ENCODE results near the gene BARD1. TPM values are rescaled to one million over a fixed set of nuclear protein-coding genes. Genes with fewer than 3 reads are reported as not detected.
"Not testable (repeated sequence)": the region's sequence is repeated elsewhere in the genome, so short reads cannot be mapped to it uniquely, and the experiment has no call there.

BARD1 gene
- total RNA-seq, 1 experiment from 2014 or later, result 20.0 TPM

- no peak overlapping the region for H3K4me3 ChIP-seq (ENCODE audit: low read length)
- no TSS peak for BruUV-seq (replicated peaks)
- H3K4me2 ChIP-seq (ENCODE audit: low read length), result no peak overlapping the region
- CTCF ChIA-PET, result no interaction called here
- TF ChIP-seq CTCF (conservative IDR thresholded peaks at IDR 0.05; ENCODE audit: low read depth, low read length) (no peak), EZH2 (IDR thresholded peaks at IDR 0.05; ENCODE audit: low read length, unreplicated experiment) (no peak), EZH2phosphoT487 (IDR thresholded peaks at IDR 0.05; ENCODE audit: borderline replicate concordance, low read length) (no peak)
- H4K20me1 ChIP-seq (ENCODE audit: low read length), result peaks cover 26% of the 10 kb centered on the region
- POLR2A ChIA-PET (ENCODE audit: unreplicated experiment), result no interaction called here
- H3K4me1 ChIP-seq (ENCODE audit: insufficient read depth, low read length), result no peaks in the 10 kb centered on the region
- H2AFZ ChIP-seq (ENCODE audit: low read length), result no peak overlapping the region
- H3K27me3 ChIP-seq (ENCODE audit: low read length), result no peaks in the 10 kb centered on the region
- no peak overlapping the region for H3K27ac ChIP-seq (ENCODE audit: low read length)
- intact Hi-C loops (cut with micrococcal nuclease), result no loop called here
- H3K9me3 ChIP-seq (ENCODE audit: low read length), result no peaks in the 10 kb centered on the region
- ATAC-seq (peak; percentile 76), DNase-seq (no peak)
- H3K79me2 ChIP-seq (ENCODE audit: low read length), result peaks cover 56% of the 10 kb centered on the region
- H3K36me3 ChIP-seq (ENCODE audit: low read depth, low read length), result peaks cover 15% of the 10 kb centered on the region; the same call in 1 of the 2 replicates
- no peaks in the 10 kb centered on the region for H3F3A ChIP-seq (ENCODE audit: low read length, unreplicated experiment)
- no peaks in the 10 kb centered on the region for H3K9me2 ChIP-seq (replicated peaks; ENCODE audit: low read length)
- no peak overlapping the region for H3K9ac ChIP-seq (ENCODE audit: low read length)
Observed at GRCh38 chr2:214796911-214797310, 12.6 kb downstream of the BARD1 start.

GRCh38 chr2:214783181-214783580 lies 26.3 kb downstream of the BARD1 start:
- H2AFZ ChIP-seq (ENCODE audit: low read length); H3K9me3 ChIP-seq (ENCODE audit: low read length); H3K27me3 ChIP-seq (ENCODE audit: low read length); H3F3A ChIP-seq (ENCODE audit: low read length, unreplicated experiment); intact Hi-C loops (cut with micrococcal nuclease); H3K9me2 ChIP-seq (replicated peaks; ENCODE audit: low read length); BruUV-seq (replicated peaks); H4K20me1 ChIP-seq (ENCODE audit: low read length); H3K4me1 ChIP-seq (ENCODE audit: insufficient read depth, low read length); CTCF ChIA-PET; H3K27ac ChIP-seq (ENCODE audit: low read length); H3K4me3 ChIP-seq (ENCODE audit: low read length); DNase-seq; H3K4me2 ChIP-seq (ENCODE audit: low read length); H3K9ac ChIP-seq (ENCODE audit: low read length); ATAC-seq; POLR2A ChIA-PET (ENCODE audit: unreplicated experiment): not testable (repeated sequence)
- Histone ChIP-seq H3K79me2 (ENCODE audit: low read length) (peaks cover 27% of the 10 kb centered on the region; the same call in 1 of the 2 replicates), H3K36me3 (ENCODE audit: low read depth, low read length) (peaks cover 55% of the 10 kb centered on the region)

- Histone ChIP-seq H3K9me2 (replicated peaks; ENCODE audit: low read length) (no peaks in the 10 kb centered on the region), H3K4me2 (ENCODE audit: low read length) (no peak overlapping the region), H4K20me1 (ENCODE audit: low read length) (no peaks in the 10 kb centered on the region), H2AFZ (ENCODE audit: low read length) (no peak overlapping the region), H3K36me3 (ENCODE audit: low read depth, low read length) (peaks cover 55% of the 10 kb centered on the region), H3K27ac (ENCODE audit: low read length) (no peak overlapping the region), H3K4me3 (ENCODE audit: low read length) (no peak overlapping the region), H3K79me2 (ENCODE audit: low read length) (peaks cover 22% of the 10 kb centered on the region; the same call in 1 of the 2 replicates), H3K4me1 (ENCODE audit: insufficient read depth, low read length) (no peaks in the 10 kb centered on the region), H3K9ac (ENCODE audit: low read length) (no peak overlapping the region), H3K27me3 (ENCODE audit: low read length) (no peaks in the 10 kb centered on the region), H3F3A (ENCODE audit: low read length, unreplicated experiment) (no peaks in the 10 kb centered on the region), H3K9me3 (ENCODE audit: low read length) (peaks cover 9% of the 10 kb centered on the region; the same call in 1 of the 2 replicates)
- no peak for ATAC-seq
- intact Hi-C loops (cut with micrococcal nuclease), result no loop called here
- BruUV-seq (replicated peaks), result no TSS peak
- CTCF ChIA-PET, result no interaction called here
- DNase-seq, result no peak
- no peak for TF ChIP-seq EZH2 (IDR thresholded peaks at IDR 0.05; ENCODE audit: low read length, unreplicated experiment)
- TF ChIP-seq EZH2phosphoT487 (IDR thresholded peaks at IDR 0.05; ENCODE audit: borderline replicate concordance, low read length), result no peak
- no peak for TF ChIP-seq CTCF (conservative IDR thresholded peaks at IDR 0.05; ENCODE audit: low read depth, low read length)
- POLR2A ChIA-PET (ENCODE audit: unreplicated experiment), result no interaction called here
Observed at GRCh38 chr2:214782671-214783070, 26.8 kb downstream of the BARD1 start.
